ENCODE data around the gene TICRR.

DNA sequence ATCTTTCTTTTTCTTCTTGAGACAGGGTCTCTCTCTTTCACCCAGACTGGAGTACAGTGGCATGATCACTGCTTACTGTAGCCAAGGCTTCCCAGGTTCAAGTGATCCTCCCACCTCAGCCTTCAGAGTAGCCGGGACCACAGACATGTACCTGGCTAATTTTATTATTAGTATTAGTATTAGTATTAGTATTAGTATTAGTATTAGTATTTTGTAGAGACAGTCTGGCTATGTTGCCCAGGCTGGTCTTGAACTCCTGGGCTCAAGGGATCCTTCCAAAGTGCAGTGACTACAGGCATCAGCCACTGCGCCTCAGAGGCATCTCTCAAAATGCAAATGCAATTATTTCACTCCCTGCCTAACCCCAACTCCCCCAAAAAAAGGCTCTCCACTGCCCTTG is 78.3 kb downstream of the TICRR start:
- TF ChIP-seq GATA3 (IDR thresholded peaks at IDR 0.05; ENCODE audit: low read depth, low read length) = no peak
- TF ChIP-seq GATA2 (IDR thresholded peaks at IDR 0.05; ENCODE audit: low read depth, low read length) = no peak

All from SH-SY5Y (cell line).